Measurements from ENCODE around the gene INSIG1.

Gene INSIG1

DNA sequence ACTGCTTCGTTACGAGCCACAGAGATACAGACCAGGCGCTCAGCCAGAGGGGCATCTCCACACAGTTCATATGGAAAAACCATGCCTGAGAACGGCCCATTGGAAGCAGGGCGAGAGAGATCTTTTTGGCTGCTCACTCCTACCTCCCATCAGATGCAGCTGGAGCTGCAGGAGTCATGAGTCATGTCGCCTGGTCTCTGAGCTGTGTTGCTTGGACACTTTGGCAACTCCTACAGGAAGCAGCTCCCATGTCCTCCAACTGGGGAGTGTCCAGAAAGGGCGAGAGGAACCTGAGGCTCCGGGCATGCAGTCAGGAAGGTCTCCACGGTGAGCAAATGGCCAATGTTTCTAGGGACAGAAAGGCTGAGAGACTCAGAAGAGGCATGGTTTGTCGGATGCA is 24.9 kb downstream of the INSIG1 start:
- no peaks in the 10 kb centered on the region for H3K9me2 ChIP-seq (replicated peaks; ENCODE audit: insufficient read depth, low read length)
- no peaks in the 10 kb centered on the region for H3F3A ChIP-seq (ENCODE audit: insufficient read depth, low read length)
- no peaks in the 10 kb centered on the region for H3K36me3 ChIP-seq (replicated peaks; ENCODE audit: insufficient read depth, low read length)
- H2AFZ ChIP-seq (ENCODE audit: low read length): no peak overlapping the region
- H3K4me1 ChIP-seq (ENCODE audit: low read length): no peaks in the 10 kb centered on the region
- TF ChIP-seq EZH2phosphoT487 (IDR thresholded peaks at IDR 0.05; ENCODE audit: low read length) (no peak), EZH2 (optimal IDR thresholded peaks at IDR 0.05; ENCODE audit: low read depth, low read length) (no peak)
- TF ChIP-seq, protein P1, sequence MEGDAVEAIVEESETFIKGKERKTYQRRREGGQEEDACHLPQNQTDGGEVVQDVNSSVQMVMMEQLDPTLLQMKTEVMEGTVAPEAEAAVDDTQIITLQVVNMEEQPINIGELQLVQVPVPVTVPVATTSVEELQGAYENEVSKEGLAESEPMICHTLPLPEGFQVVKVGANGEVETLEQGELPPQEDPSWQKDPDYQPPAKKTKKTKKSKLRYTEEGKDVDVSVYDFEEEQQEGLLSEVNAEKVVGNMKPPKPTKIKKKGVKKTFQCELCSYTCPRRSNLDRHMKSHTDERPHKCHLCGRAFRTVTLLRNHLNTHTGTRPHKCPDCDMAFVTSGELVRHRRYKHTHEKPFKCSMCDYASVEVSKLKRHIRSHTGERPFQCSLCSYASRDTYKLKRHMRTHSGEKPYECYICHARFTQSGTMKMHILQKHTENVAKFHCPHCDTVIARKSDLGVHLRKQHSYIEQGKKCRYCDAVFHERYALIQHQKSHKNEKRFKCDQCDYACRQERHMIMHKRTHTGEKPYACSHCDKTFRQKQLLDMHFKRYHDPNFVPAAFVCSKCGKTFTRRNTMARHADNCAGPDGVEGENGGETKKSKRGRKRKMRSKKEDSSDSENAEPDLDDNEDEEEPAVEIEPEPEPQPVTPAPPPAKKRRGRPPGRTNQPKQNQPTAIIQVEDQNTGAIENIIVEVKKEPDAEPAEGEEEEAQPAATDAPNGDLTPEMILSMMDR (IDR thresholded peaks at IDR 0.05; ENCODE audit: low read length): no peak
- H3K4me3 ChIP-seq (ENCODE audit: low read length): no peak overlapping the region
- no peak overlapping the region for H3K4me2 ChIP-seq (ENCODE audit: low read depth, low read length)
- no peak for DNase-seq
- no peak overlapping the region for H3K9ac ChIP-seq (ENCODE audit: low read length)
- no peaks in the 10 kb centered on the region for H3K9me3 ChIP-seq (replicated peaks; ENCODE audit: insufficient read depth, low read length)
- H3K79me2 ChIP-seq (ENCODE audit: low read length): no peaks in the 10 kb centered on the region
- peaks cover 24% of the 10 kb centered on the region; the same call in 1 of the 2 replicates for H3K27me3 ChIP-seq (replicated peaks; ENCODE audit: insufficient read depth, low read length)
- no peak overlapping the region for H3K27ac ChIP-seq (ENCODE audit: low read length)
- no peaks in the 10 kb centered on the region for H4K20me1 ChIP-seq (ENCODE audit: insufficient read depth, low read length)

DNA sequence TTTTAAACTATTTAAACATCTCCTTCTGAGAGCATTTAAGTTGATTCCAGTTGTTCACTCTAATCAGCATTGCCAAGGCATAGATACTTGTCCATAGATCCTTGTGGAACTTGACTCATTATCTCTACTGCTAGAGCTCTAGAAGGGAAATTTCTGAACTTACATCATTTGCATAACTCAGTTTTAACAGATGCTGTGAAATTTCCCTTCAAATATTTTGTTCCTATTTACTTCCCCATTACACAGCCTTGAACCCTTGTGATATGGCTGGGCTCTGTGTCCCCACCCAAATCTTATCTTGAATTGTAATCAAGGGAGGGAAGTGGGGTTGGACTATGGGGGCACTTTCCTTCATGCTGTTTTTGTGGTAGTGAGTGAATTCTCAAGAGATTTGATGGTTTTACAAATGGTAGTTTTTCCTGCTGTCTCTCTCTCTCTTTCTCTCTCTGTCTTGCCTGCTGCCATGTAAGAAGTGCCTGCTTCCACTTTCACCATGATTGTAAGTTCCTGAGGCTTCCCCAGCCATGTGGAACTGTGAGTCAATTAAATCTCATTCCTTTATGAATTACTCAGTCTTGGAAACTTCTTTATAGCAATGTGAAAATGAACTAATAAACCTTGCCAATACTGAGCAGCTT is 25.4 kb downstream of the INSIG1 start:
- no peaks in the 10 kb centered on the region for H3K36me3 ChIP-seq (replicated peaks; ENCODE audit: insufficient read depth, low read length)
- H3K4me1 ChIP-seq (ENCODE audit: low read length): no peaks in the 10 kb centered on the region
- H3K4me3 ChIP-seq (ENCODE audit: low read length): no peak overlapping the region
- no peak overlapping the region for H2AFZ ChIP-seq (ENCODE audit: low read length)
- no peak for TF ChIP-seq EZH2phosphoT487 (IDR thresholded peaks at IDR 0.05; ENCODE audit: low read length)
- TF ChIP-seq, protein P1 (IDR thresholded peaks at IDR 0.05; ENCODE audit: low read length): no peak
- TF ChIP-seq EZH2 (optimal IDR thresholded peaks at IDR 0.05; ENCODE audit: low read depth, low read length): no peak
- no peaks in the 10 kb centered on the region for H3K9me2 ChIP-seq (replicated peaks; ENCODE audit: insufficient read depth, low read length)
- no peak for DNase-seq
- H4K20me1 ChIP-seq (ENCODE audit: insufficient read depth, low read length): no peaks in the 10 kb centered on the region
- no peaks in the 10 kb centered on the region for H3F3A ChIP-seq (ENCODE audit: insufficient read depth, low read length)
- peaks cover 24% of the 10 kb centered on the region; the same call in 1 of the 2 replicates for H3K27me3 ChIP-seq (replicated peaks; ENCODE audit: insufficient read depth, low read length)
- H3K27ac ChIP-seq (ENCODE audit: low read length): no peak overlapping the region
- H3K79me2 ChIP-seq (ENCODE audit: low read length): no peaks in the 10 kb centered on the region
- H3K9me3 ChIP-seq (replicated peaks; ENCODE audit: insufficient read depth, low read length): no peaks in the 10 kb centered on the region
- no peak overlapping the region for H3K9ac ChIP-seq (ENCODE audit: low read length)
- no peak overlapping the region for H3K4me2 ChIP-seq (ENCODE audit: low read depth, low read length)

DNA sequence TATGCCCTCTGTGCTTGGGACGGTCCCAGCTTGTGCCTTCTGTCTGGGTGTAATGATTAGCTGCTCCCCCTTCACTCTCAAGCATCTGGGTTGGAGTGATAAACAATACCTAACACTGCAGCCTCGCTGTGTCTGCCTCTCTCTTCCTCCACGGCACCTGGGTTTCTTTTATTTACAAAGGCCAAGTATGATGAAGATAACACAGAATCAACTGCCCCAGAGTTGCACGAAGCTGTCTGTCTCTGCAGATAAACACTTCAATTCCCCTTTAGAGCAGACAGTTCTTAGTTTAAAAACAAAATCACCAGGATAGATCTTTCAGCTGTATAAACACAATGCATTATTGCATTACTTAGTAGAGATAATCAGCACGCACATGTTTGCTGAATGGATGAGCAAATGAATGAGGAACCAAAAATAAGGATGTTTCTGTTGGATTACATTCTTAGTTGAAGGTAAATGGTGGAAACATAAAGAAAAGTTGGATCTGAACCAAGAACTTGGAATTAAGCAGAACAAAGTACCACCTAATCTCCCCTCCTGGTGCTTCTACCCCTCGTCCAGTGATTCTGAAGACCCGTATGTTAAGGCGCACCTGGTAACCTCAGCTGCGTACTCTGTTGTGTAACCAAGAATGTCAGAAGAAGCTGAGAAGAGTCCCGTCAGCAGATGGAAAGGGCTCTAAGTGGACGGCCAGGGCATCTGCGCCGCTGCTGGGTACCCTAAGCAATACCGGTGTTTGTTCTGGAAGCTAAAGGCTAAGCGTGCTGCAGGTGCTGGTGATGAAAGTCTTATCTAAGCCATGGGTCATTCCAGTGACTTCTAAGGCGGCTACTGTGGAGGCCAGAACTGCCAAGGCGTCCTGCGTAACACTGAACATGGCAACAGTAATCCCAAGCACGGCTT is 26.6 kb downstream of the INSIG1 start:
- no peak for DNase-seq
- Histone ChIP-seq H3K9ac (ENCODE audit: low read length) (no peak overlapping the region), H3K27ac (ENCODE audit: low read length) (no peak overlapping the region), H3K4me3 (ENCODE audit: low read length) (no peak overlapping the region), H3K4me2 (ENCODE audit: low read depth, low read length) (no peak overlapping the region), H4K20me1 (ENCODE audit: insufficient read depth, low read length) (no peaks in the 10 kb centered on the region), H3K79me2 (ENCODE audit: low read length) (no peaks in the 10 kb centered on the region), H3K9me2 (replicated peaks; ENCODE audit: insufficient read depth, low read length) (no peaks in the 10 kb centered on the region), H3K36me3 (replicated peaks; ENCODE audit: insufficient read depth, low read length) (no peaks in the 10 kb centered on the region), H3F3A (ENCODE audit: insufficient read depth, low read length) (no peaks in the 10 kb centered on the region), H3K27me3 (replicated peaks; ENCODE audit: insufficient read depth, low read length) (peaks cover 24% of the 10 kb centered on the region; the same call in 1 of the 2 replicates), H3K9me3 (replicated peaks; ENCODE audit: insufficient read depth, low read length) (no peaks in the 10 kb centered on the region), H2AFZ (ENCODE audit: low read length) (no peak overlapping the region), H3K4me1 (ENCODE audit: low read length) (no peaks in the 10 kb centered on the region)
- TF ChIP-seq EZH2phosphoT487 (IDR thresholded peaks at IDR 0.05; ENCODE audit: low read length): no peak
- TF ChIP-seq, protein P1 (IDR thresholded peaks at IDR 0.05; ENCODE audit: low read length): no peak
- TF ChIP-seq EZH2 (optimal IDR thresholded peaks at IDR 0.05; ENCODE audit: low read depth, low read length): no peak
